OCI-LY3 (cell line): ENCODE results near the gene ABHD17C.

Experiments used
- H2AFZ ChIP-seq: fragments of 200-600, 300-600 bp; shearing (Covaris generic); 2 replicates; pipeline ENCODE4 v1.6.0; 2014; ENCODE audit warnings: antibody characterized with exemption, low read depth, low read length
- H3K27ac ChIP-seq: fragments of 200-600, 300-600 bp; sonication (generic); 2 replicates; pipeline ENCODE4 v1.5.1; 2014; ENCODE audit warnings: mild to moderate bottlenecking, low read length, moderate library complexity, mixed read lengths
- H3K27me3 ChIP-seq: fragments of 200-600, 300-600 bp; sonication (generic); 2 replicates; pipeline ENCODE4 v1.6.1; 2014; ENCODE audit warnings: low read depth, low read length, mixed read lengths
- H3K36me3 ChIP-seq: fragments of 200-600, 300-600 bp; sonication (generic); replicated peaks from 2 replicates; pipeline ENCODE3; 2014; ENCODE audit warnings: low read depth, low read length, mixed read lengths
- H3K4me1 ChIP-seq: fragments of 300-600, 200-600 bp; sonication (generic); 2 replicates; pipeline ENCODE4 v1.6.1; 2014; ENCODE audit warnings: low read length, mixed read lengths
- H3K4me2 ChIP-seq: fragments of 200-600, 300-600 bp; sonication (generic); 2 replicates; pipeline ENCODE4 v1.6.1; 2014; ENCODE audit warnings: low read length, mixed read lengths
- H3K4me3 ChIP-seq: fragments of 300-600, 200-600 bp; sonication (generic); 2 replicates; pipeline ENCODE4 v1.5.1; 2014; ENCODE audit warnings: antibody characterized with exemption, mild to moderate bottlenecking, low read length, moderate library complexity
- H3K79me2 ChIP-seq: fragments of 300-600, 200-600 bp; shearing (Covaris generic); 2 replicates; pipeline ENCODE4 v1.6.1; 2014; ENCODE audit warnings: mild to moderate bottlenecking, low read length, mixed read lengths
- H3K9ac ChIP-seq: fragments of 300-600, 200-600 bp; shearing (Covaris generic); 2 replicates; pipeline ENCODE4 v1.6.0; 2014; ENCODE audit warnings: mild to moderate bottlenecking, low read length, moderate library complexity
- H3K9me3 ChIP-seq: fragments of 200-600, 300-600 bp; shearing (Covaris generic); 2 replicates; pipeline ENCODE4 v1.6.1; 2014; ENCODE audit warnings: low read length, mixed read lengths; ENCODE audit not compliant: insufficient read depth
- H4K20me1 ChIP-seq: fragments of 200-600, 300-600 bp; sonication (generic); 2 replicates; pipeline ENCODE4 v1.6.1; 2016; ENCODE audit warnings: low read length, mixed read lengths; ENCODE audit not compliant: insufficient read depth
- CTCF ChIP-seq: fragments of 200-600, 300-600 bp; sonication (generic); IDR thresholded peaks from 2 replicates; pipeline ENCODE4 v1.5.1; 2014; ENCODE audit warnings: antibody characterized with exemption, low read length, low read depth
- EZH2phosphoT487 ChIP-seq: fragments of 200-600 bp; shearing (Covaris generic); IDR thresholded peaks from 2 replicates; pipeline ENCODE4 v1.6.1; 2018; ENCODE audit warnings: antibody characterized with exemption, mixed run types, low read depth

Gene ABHD17C

GRCh38 chr15:80780416-80781221, 85.5 kb downstream of the ABHD17C start:
- H3K27ac ChIP-seq, result no peak overlapping the region
- no peaks in the 10 kb centered on the region for H3K9me3 ChIP-seq
- H2AFZ ChIP-seq, result no peak overlapping the region
- no peak overlapping the region for H3K4me3 ChIP-seq
- H3K9ac ChIP-seq, result no peak overlapping the region
- no peak for TF ChIP-seq EZH2phosphoT487
- no peak for TF ChIP-seq CTCF
- no peaks in the 10 kb centered on the region for H3K36me3 ChIP-seq
- H3K4me2 ChIP-seq, result no peak overlapping the region
- no peaks in the 10 kb centered on the region for H4K20me1 ChIP-seq
- peaks cover 8% of the 10 kb centered on the region for H3K4me1 ChIP-seq
- H3K79me2 ChIP-seq, result no peaks in the 10 kb centered on the region
- H3K27me3 ChIP-seq, result no peaks in the 10 kb centered on the region; the same call in 1 of the 2 replicates

- H3K4me2 ChIP-seq, result no peak overlapping the region
- H3K9ac ChIP-seq, result no peak overlapping the region
- H3K36me3 ChIP-seq, result no peaks in the 10 kb centered on the region
- no peak overlapping the region for H3K4me3 ChIP-seq
- H2AFZ ChIP-seq, result no peak overlapping the region
- no peaks in the 10 kb centered on the region for H3K79me2 ChIP-seq
- no peaks in the 10 kb centered on the region; the same call in 1 of the 2 replicates for H3K27me3 ChIP-seq
- H3K4me1 ChIP-seq, result peaks cover 4% of the 10 kb centered on the region
- H4K20me1 ChIP-seq, result no peaks in the 10 kb centered on the region
- no peak overlapping the region for H3K27ac ChIP-seq
- TF ChIP-seq CTCF, result no peak
- no peak for TF ChIP-seq EZH2phosphoT487
- no peaks in the 10 kb centered on the region for H3K9me3 ChIP-seq
Measured at GRCh38 chr15:80783260-80783659, 88.2 kb downstream of the ABHD17C start.

- Histone ChIP-seq H3K27me3 (0 out of 2 replicates have a peak, but pooled peaks cover 6% of the 10 kb centered on the region), H3K9me3 (no peaks in the 10 kb centered on the region), H2AFZ (no peak overlapping the region), H3K9ac (no peak overlapping the region), H3K36me3 (no peaks in the 10 kb centered on the region), H4K20me1 (no peaks in the 10 kb centered on the region), H3K4me1 (no peaks in the 10 kb centered on the region), H3K4me3 (no peak overlapping the region), H3K4me2 (no peak overlapping the region), H3K79me2 (no peaks in the 10 kb centered on the region), H3K27ac (no peak overlapping the region)
- TF ChIP-seq EZH2phosphoT487, result no peak
- TF ChIP-seq CTCF, result no peak
Measured at GRCh38 chr15:80785335-80785734, 90.2 kb downstream of the ABHD17C start.

- Histone ChIP-seq H4K20me1 (no peaks in the 10 kb centered on the region), H3K36me3 (no peaks in the 10 kb centered on the region), H3K4me2 (no peak overlapping the region), H3K9ac (no peak overlapping the region), H2AFZ (no peak overlapping the region), H3K27me3 (0 out of 2 replicates have a peak, but pooled peaks cover 6% of the 10 kb centered on the region), H3K9me3 (no peaks in the 10 kb centered on the region), H3K27ac (no peak overlapping the region), H3K79me2 (no peaks in the 10 kb centered on the region), H3K4me1 (no peaks in the 10 kb centered on the region), H3K4me3 (no peak overlapping the region)
- no peak for TF ChIP-seq CTCF
- TF ChIP-seq EZH2phosphoT487, result no peak
Measured at GRCh38 chr15:80785811-80786354, 90.8 kb downstream of the ABHD17C start.
